ENCODE measurements around the gene KIF3B.

DNA sequence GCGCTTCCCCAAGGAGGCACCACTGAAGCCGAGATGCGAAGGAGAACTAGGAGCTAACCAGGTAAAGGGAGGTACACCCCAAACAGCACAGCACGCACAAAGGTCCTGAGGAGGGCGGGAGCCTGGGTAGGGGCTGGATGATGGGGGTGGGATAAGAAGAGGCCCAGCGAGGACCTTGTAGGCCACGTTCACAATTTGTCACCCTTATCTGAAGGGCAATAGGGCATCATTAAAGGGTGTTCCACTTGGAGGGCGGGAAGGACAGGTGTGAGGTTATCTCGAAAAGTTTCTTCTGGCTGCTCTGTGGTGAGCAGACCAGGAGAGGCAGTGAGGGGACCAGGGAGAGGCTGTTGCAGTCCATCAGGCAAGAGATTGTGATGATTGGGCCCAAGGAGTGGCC, 44.2 kb upstream of the KIF3B start:
- TF ChIP-seq, protein P1, sequence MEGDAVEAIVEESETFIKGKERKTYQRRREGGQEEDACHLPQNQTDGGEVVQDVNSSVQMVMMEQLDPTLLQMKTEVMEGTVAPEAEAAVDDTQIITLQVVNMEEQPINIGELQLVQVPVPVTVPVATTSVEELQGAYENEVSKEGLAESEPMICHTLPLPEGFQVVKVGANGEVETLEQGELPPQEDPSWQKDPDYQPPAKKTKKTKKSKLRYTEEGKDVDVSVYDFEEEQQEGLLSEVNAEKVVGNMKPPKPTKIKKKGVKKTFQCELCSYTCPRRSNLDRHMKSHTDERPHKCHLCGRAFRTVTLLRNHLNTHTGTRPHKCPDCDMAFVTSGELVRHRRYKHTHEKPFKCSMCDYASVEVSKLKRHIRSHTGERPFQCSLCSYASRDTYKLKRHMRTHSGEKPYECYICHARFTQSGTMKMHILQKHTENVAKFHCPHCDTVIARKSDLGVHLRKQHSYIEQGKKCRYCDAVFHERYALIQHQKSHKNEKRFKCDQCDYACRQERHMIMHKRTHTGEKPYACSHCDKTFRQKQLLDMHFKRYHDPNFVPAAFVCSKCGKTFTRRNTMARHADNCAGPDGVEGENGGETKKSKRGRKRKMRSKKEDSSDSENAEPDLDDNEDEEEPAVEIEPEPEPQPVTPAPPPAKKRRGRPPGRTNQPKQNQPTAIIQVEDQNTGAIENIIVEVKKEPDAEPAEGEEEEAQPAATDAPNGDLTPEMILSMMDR (IDR thresholded peaks at IDR 0.05; ENCODE audit: insufficient read depth, low read length), result no peak
- TF ChIP-seq POLR2AphosphoS5 (IDR thresholded peaks at IDR 0.05; ENCODE audit: low read depth), result no peak

Data from HL-60 (cell line).